CD14-positive monocyte (primary cell): ENCODE measurements around the gene IVNS1ABP. TPM values are rescaled to one million over a fixed set of nuclear protein-coding genes. Genes with fewer than 3 reads are reported as not detected.

Source experiments
- DNase-seq, 3 donors: peaks; one replicate each; pipeline ENCODE4 v3.0.0-alpha.2; 2011 to 2022
- H2AFZ ChIP-seq: 2 replicates; pipeline ENCODE4 v1.6.0; 2012; ENCODE audit warnings: mild to moderate bottlenecking, low read depth, low read length, inconsistent platforms; ENCODE audit not compliant: insufficient read depth, poor library complexity, severe bottlenecking
- H3K27ac ChIP-seq, 2 donors: 1 replicate in 1 of 2; 2 replicates in 1 of 2; pipeline ENCODE4 v1.5.1; 2012 to 2013; ENCODE audit warnings: low read length in 2 of 2, control low read depth in 1 of 2, inconsistent platforms in 1 of 2, low read depth in 1 of 2, mild to moderate bottlenecking in 1 of 2
- H3K27me3 ChIP-seq, 2 donors: one replicate each; pipeline versions ENCODE4 v1.6.0 to v1.6.1; 2011 to 2013; ENCODE audit warnings: low read length in 2 of 2; ENCODE audit not compliant: control insufficient read depth in 2 of 2, insufficient read depth in 2 of 2
- H3K36me3 ChIP-seq, 2 donors: replicated peaks in 1 of 2; 1 replicate in 1 of 2; 2 replicates in 1 of 2; pipeline versions ENCODE4 v1.5.1 to v1.6.1; 2012 to 2013; ENCODE audit warnings: low read length in 2 of 2, control low read depth in 1 of 2, inconsistent platforms in 1 of 2, mild to moderate bottlenecking in 1 of 2; ENCODE audit not compliant: insufficient read depth in 2 of 2, control insufficient read depth in 1 of 2
- H3K4me1 ChIP-seq, 2 donors: 1 replicate in 1 of 2; 2 replicates in 1 of 2; pipeline versions ENCODE4 v1.5.1 to v1.6.1; 2012 to 2013; ENCODE audit warnings: low read length in 2 of 2, control low read depth in 1 of 2, inconsistent platforms in 1 of 2, mild to moderate bottlenecking in 1 of 2, moderate library complexity in 1 of 2; ENCODE audit not compliant: insufficient read depth in 2 of 2, control insufficient read depth in 1 of 2
- H3K4me2 ChIP-seq: replicated peaks from 2 replicates; pipeline ENCODE3; 2012; ENCODE audit warnings: low read length, moderate library complexity, mild to moderate bottlenecking; ENCODE audit not compliant: poor library complexity, severe bottlenecking; ENCODE audit errors: extremely low read depth
- H3K4me3 ChIP-seq, 3 experiments: fragments of 200-600 bp in 1 of 3; sonication (generic) in 1 of 3; replicated peaks in 1 of 3; 1 replicate in 2 of 3; 2 replicates in 1 of 3; pipeline ENCODE4 v1.5.1; 2011 to 2013; ENCODE audit warnings: low read length in 3 of 3, mild to moderate bottlenecking in 3 of 3, control low read depth in 2 of 3, low read depth in 2 of 3, inconsistent platforms in 1 of 3, moderate library complexity in 1 of 3
- H3K79me2 ChIP-seq: 2 replicates; pipeline ENCODE4 v1.6.0; 2012; ENCODE audit warnings: mild to moderate bottlenecking, control low read depth, inconsistent platforms, low read length, moderate library complexity; ENCODE audit not compliant: insufficient read depth
- H3K9ac ChIP-seq: 2 replicates; pipeline ENCODE4 v1.6.0; 2017; ENCODE audit warnings: low read length, mild to moderate bottlenecking; ENCODE audit not compliant: insufficient read depth, poor library complexity, severe bottlenecking
- H3K9me3 ChIP-seq, 2 donors: replicated peaks in 1 of 2; 1 replicate in 1 of 2; 2 replicates in 1 of 2; pipeline versions ENCODE4 v1.5.1 to v1.6.1; 2012 to 2013; ENCODE audit warnings: low read length in 2 of 2, control low read depth in 1 of 2; ENCODE audit not compliant: control insufficient read depth in 1 of 2, insufficient read depth in 1 of 2
- H4K20me1 ChIP-seq: 2 replicates; pipeline ENCODE4 v1.6.0; 2012; ENCODE audit warnings: mild to moderate bottlenecking, low read length, control low read depth, moderate library complexity; ENCODE audit not compliant: insufficient read depth
- H3K27ac Mint-ChIP-seq, 7 donors: one replicate each; pipeline ENCODE4 v1.8.0; 2020; ENCODE audit warnings: mild to moderate bottlenecking in 7 of 7, mixed read lengths in 7 of 7, moderate library complexity in 6 of 7, inconsistent platforms in 2 of 7
- H3K27me3 Mint-ChIP-seq, 3 donors: one replicate each; pipeline ENCODE4 v1.8.0; 2021 to 2022; ENCODE audit warnings: low read depth in 3 of 3, mild to moderate bottlenecking in 3 of 3, mixed read lengths in 3 of 3, moderate library complexity in 3 of 3, inconsistent platforms in 1 of 3
- H3K36me3 Mint-ChIP-seq, 2 donors: one replicate each; pipeline ENCODE4 v1.8.0; 2020; ENCODE audit warnings: mixed read lengths in 2 of 2, inconsistent platforms in 1 of 2, mild to moderate bottlenecking in 1 of 2
- H3K4me1 Mint-ChIP-seq: one replicate; pipeline ENCODE4 v1.8.0; 2020; ENCODE audit warnings: mild to moderate bottlenecking, mixed read lengths
- H3K4me3 Mint-ChIP-seq, 2 donors: one replicate each; pipeline ENCODE4 v1.8.0; 2020; ENCODE audit warnings: mild to moderate bottlenecking in 2 of 2, mixed read lengths in 2 of 2, moderate library complexity in 1 of 2
- H3K9me3 Mint-ChIP-seq, 7 donors: one replicate each; pipeline ENCODE4 v1.8.0; 2020 to 2022; ENCODE audit warnings: mixed read lengths in 7 of 7, mild to moderate bottlenecking in 6 of 7, moderate library complexity in 6 of 7, inconsistent platforms in 2 of 7
- CTCF ChIP-seq: fragments of 200-600 bp; IDR thresholded peaks from one replicate; pipeline ENCODE4 v1.8.0; 2022; ENCODE audit warnings: antibody characterized with exemption, mild to moderate bottlenecking
- WGBS: methylation state at CpG from one replicate; pipeline ENCODE4 v1.1.5; 2013; ENCODE audit warnings: missing lambda C conversion rate; ENCODE audit not compliant: insufficient coverage; 5-methylcytosine and 5-hydroxymethylcytosine counted together
- intact Hi-C, 2 donors: fragments of 100-400 bp; cut with micrococcal nuclease; formaldehyde crosslinking; loops; one replicate each; pipeline versions ENCODE4 v1.15.0 to v1.15.1; 2023
- polyA plus RNA-seq, 3 donors: library from polyadenylated mRNA; depleted of rRNA in 1 of 3; unstranded in 2 of 3; stranded (reverse) in 1 of 3; fragments of 300-500 nt in 2 of 3; fragments of >200 nt in 1 of 3; fragmentation: Illumina TruSeq in 2 of 3; gene quantifications; 1 replicate in 2 of 3; 2 replicates in 1 of 3; pipeline ENCODE4 v1.2.3, GENCODE V29; 2012 to 2021

Gene IVNS1ABP
- polyA plus RNA-seq, 3 donors: 50.9 to 97.7 (median 69.2) TPM

- H3K9ac ChIP-seq: no peak overlapping the region
- Mint-ChIP-seq H3K36me3 (no peaks in the 10 kb centered on the region), H3K27me3 (no peaks in the 10 kb centered on the region), H3K4me1 (peaks cover 10% of the 10 kb centered on the region), H3K27ac (no peak overlapping the region), H3K9me3 (peaks cover 0 to 4% (median 1%) of the 10 kb centered on the region in 7 donors), H3K4me3 (no peak overlapping the region)
- intact Hi-C loops: no loop called here
- H3K79me2 ChIP-seq: no peaks in the 10 kb centered on the region
- H3K36me3 ChIP-seq: no peaks in the 10 kb centered on the region
- no peak overlapping the region for H2AFZ ChIP-seq
- DNase-seq: no peak
- H3K4me2 ChIP-seq: no peak overlapping the region
- H3K9me3 ChIP-seq: no peaks in the 10 kb centered on the region
- no peaks in the 10 kb centered on the region for H4K20me1 ChIP-seq
- no peak overlapping the region for H3K27ac ChIP-seq
- H3K4me3 ChIP-seq: no peak overlapping the region
- H3K27me3 ChIP-seq: no peaks in the 10 kb centered on the region
- WGBS: no CpG with 5 or more reads among the region's 1 CpG
- no peak for TF ChIP-seq CTCF
- peaks cover 4 to 7% of the 10 kb centered on the region in 2 donors for H3K4me1 ChIP-seq
Observed at GRCh38 chr1:185263780-185264179, 53.3 kb downstream of the IVNS1ABP start.

- no peak for DNase-seq
- Mint-ChIP-seq H3K9me3 (peaks cover 0 to 4% (median 1%) of the 10 kb centered on the region in 7 donors), H3K36me3 (no peaks in the 10 kb centered on the region), H3K4me1 (peaks cover 10% of the 10 kb centered on the region), H3K27me3 (no peaks in the 10 kb centered on the region), H3K4me3 (no peak overlapping the region), H3K27ac (no peak overlapping the region)
- H3K36me3 ChIP-seq: no peaks in the 10 kb centered on the region
- intact Hi-C loops: no loop called here
- no peaks in the 10 kb centered on the region for H4K20me1 ChIP-seq
- H3K4me3 ChIP-seq: no peak overlapping the region
- H2AFZ ChIP-seq: no peak overlapping the region
- no peaks in the 10 kb centered on the region for H3K79me2 ChIP-seq
- H3K9me3 ChIP-seq: no peaks in the 10 kb centered on the region
- H3K9ac ChIP-seq: no peak overlapping the region
- H3K4me2 ChIP-seq: no peak overlapping the region
- peaks cover 4 to 7% of the 10 kb centered on the region in 2 donors for H3K4me1 ChIP-seq
- TF ChIP-seq CTCF: no peak
- H3K27me3 ChIP-seq: no peaks in the 10 kb centered on the region
- WGBS: 100% methylated on average over 1 of the region's 3 CpGs
- H3K27ac ChIP-seq: no peak overlapping the region
Observed at GRCh38 chr1:185263292-185263691, 53.8 kb downstream of the IVNS1ABP start.
